ENCODE measurements around the gene SPINK2. TPM values are rescaled to one million over a fixed set of nuclear protein-coding genes. Genes with fewer than 3 reads are reported as not detected.

The SPINK2 gene
- total and polyA plus RNA-seq, 2 donors (not counting 1 experiment from before 2014, with no cell fraction given), result not detected

DNA sequence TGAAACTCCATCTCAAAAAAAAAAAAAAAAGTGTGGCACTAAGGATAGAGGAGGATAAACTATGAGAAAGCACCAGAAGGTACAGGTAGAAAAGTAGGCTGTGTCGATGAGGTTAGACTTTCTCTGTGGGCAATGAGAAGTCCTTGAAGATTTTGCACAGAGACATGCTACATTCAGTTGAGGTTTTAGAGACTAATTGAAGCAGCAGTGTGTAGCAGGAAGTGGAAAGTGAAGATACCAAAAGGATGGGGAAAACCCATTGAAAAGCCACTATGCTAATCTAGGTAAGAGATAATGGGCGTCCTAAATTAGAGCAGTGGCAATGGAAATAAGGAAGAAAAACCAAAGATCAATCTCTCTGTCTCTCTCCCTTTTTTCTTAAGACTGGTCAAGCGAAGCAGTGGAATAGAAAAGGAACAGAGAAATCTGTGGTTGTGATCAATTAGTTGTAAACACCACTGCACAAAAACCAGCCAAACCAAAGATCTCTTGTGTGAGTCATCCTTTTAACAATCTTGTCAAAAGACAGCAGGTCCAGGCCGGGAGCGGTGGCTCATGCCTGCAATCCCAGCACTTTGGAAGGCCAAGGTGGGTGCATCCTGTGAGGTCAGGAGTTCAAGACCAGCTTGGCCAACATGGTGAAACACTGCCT lies 3.5 kb downstream of the SPINK2 start:
- Histone ChIP-seq H3K9ac (ENCODE audit: insufficient read depth, low read length) (no peak overlapping the region), H4K20me1 (ENCODE audit: control insufficient read depth, extremely low read depth, insufficient read depth, low read length) (no peaks in the 10 kb centered on the region), H3K79me2 (ENCODE audit: control insufficient read depth, insufficient read depth, low read length) (no peaks in the 10 kb centered on the region), H3K36me3 (ENCODE audit: control insufficient read depth, insufficient read depth, low read length) (no peaks in the 10 kb centered on the region), H3K27ac (ENCODE audit: insufficient read depth, low read length) (no peak overlapping the region), H3K4me1 (ENCODE audit: control insufficient read depth, extremely low read depth, insufficient read depth, low read length) (no peaks in the 10 kb centered on the region), H3K27me3 (ENCODE audit: control insufficient read depth, insufficient read depth, low read length) (peaks cover 21% of the 10 kb centered on the region), H3K9me3 (ENCODE audit: control insufficient read depth, insufficient read depth, low read depth, low read length) (no peaks in the 10 kb centered on the region), H3K4me2 (ENCODE audit: extremely low read depth, insufficient read depth, low read length) (no peak overlapping the region), H2AFZ (ENCODE audit: low read length) (no peak overlapping the region), H3K4me3 (replicated peaks in 1 of 4; ENCODE audit: control extremely low read depth in 1 of 4, insufficient read depth in 1 of 4, low read depth in 3 of 4, low read length in 4 of 4) (no peak overlapping the region)
- no peak for TF ChIP-seq EZH2 (IDR thresholded peaks at IDR 0.05; ENCODE audit: low read length, missing control alignments)
- TF ChIP-seq, protein P1, sequence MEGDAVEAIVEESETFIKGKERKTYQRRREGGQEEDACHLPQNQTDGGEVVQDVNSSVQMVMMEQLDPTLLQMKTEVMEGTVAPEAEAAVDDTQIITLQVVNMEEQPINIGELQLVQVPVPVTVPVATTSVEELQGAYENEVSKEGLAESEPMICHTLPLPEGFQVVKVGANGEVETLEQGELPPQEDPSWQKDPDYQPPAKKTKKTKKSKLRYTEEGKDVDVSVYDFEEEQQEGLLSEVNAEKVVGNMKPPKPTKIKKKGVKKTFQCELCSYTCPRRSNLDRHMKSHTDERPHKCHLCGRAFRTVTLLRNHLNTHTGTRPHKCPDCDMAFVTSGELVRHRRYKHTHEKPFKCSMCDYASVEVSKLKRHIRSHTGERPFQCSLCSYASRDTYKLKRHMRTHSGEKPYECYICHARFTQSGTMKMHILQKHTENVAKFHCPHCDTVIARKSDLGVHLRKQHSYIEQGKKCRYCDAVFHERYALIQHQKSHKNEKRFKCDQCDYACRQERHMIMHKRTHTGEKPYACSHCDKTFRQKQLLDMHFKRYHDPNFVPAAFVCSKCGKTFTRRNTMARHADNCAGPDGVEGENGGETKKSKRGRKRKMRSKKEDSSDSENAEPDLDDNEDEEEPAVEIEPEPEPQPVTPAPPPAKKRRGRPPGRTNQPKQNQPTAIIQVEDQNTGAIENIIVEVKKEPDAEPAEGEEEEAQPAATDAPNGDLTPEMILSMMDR (conservative IDR thresholded peaks at IDR 0.05 in 1 of 2, IDR thresholded peaks at IDR 0.05 in 1 of 2; ENCODE audit: low read depth in 1 of 2, low read length in 2 of 2), result no peak
- peak in 1 of 2 donors; percentile 49 for DNase-seq (ENCODE audit: low read depth in 2 of 2)

DNA sequence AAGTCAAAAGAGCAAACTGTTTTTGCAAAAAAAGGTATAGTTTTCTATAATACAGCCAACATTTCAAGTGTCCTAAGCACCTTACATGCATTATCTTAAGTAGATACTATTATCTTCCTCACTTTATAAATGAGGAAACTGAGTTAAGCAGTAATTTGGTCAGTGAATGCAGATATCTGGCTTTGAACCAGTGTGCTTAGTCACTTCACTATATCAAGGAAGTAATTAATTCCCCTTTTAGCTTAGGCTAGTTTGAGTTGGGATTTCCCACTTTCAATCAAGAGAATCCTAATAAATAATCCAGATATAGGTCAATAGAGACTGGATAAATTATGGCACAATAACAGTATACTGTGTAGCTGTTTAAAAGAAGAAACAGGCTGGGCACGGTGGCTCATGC lies 14.8 kb downstream of the SPINK2 start:
- no peak overlapping the region for H3K9ac ChIP-seq (ENCODE audit: insufficient read depth, low read length)
- H3K9me3 ChIP-seq (ENCODE audit: control insufficient read depth, insufficient read depth, low read depth, low read length), result no peaks in the 10 kb centered on the region
- no peak overlapping the region for H2AFZ ChIP-seq (ENCODE audit: low read length)
- H3K79me2 ChIP-seq (ENCODE audit: control insufficient read depth, insufficient read depth, low read length), result no peaks in the 10 kb centered on the region
- no peaks in the 10 kb centered on the region for H3K27me3 ChIP-seq (ENCODE audit: control insufficient read depth, insufficient read depth, low read length)
- H4K20me1 ChIP-seq (ENCODE audit: control insufficient read depth, extremely low read depth, insufficient read depth, low read length), result no peaks in the 10 kb centered on the region
- H3K4me2 ChIP-seq (ENCODE audit: extremely low read depth, insufficient read depth, low read length), result no peak overlapping the region
- TF ChIP-seq, protein P1 (conservative IDR thresholded peaks at IDR 0.05 in 1 of 2, IDR thresholded peaks at IDR 0.05 in 1 of 2; ENCODE audit: low read depth in 1 of 2, low read length in 2 of 2), result no peak
- no peak for TF ChIP-seq EZH2 (IDR thresholded peaks at IDR 0.05; ENCODE audit: low read length, missing control alignments)
- H3K27ac ChIP-seq (ENCODE audit: insufficient read depth, low read length), result no peak overlapping the region
- H3K4me1 ChIP-seq (ENCODE audit: control insufficient read depth, extremely low read depth, insufficient read depth, low read length), result no peaks in the 10 kb centered on the region
- no peak for DNase-seq (ENCODE audit: low read depth in 2 of 2)
- H3K36me3 ChIP-seq (ENCODE audit: control insufficient read depth, insufficient read depth, low read length), result no peaks in the 10 kb centered on the region
- H3K4me3 ChIP-seq (replicated peaks in 1 of 4; ENCODE audit: control extremely low read depth in 1 of 4, insufficient read depth in 1 of 4, low read depth in 3 of 4, low read length in 4 of 4), result no peak overlapping the region

DNA sequence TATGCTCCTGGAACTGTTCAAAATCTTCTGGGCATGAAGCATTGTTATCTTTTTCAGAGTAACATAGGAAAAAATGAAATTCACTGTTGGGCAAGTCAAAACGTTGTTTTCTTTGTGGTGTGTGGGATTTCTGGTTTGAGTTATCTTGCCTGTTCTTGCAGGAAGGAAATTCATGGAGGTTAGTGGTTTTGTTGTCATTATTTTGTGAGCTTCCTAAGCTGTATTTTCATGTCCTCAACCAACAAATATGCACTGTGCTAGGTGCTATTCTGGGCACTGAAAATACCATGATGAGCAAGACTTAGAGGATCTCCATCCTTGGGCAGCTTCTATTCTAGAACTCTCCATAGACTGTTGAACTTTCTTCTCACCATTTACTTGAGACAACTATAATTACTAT lies 16.9 kb downstream of the SPINK2 start:
- peak in 1 of 2 donors; percentile 92 for DNase-seq (ENCODE audit: low read depth in 2 of 2)
- no peaks in the 10 kb centered on the region for H4K20me1 ChIP-seq (ENCODE audit: control insufficient read depth, extremely low read depth, insufficient read depth, low read length)
- H3K27ac ChIP-seq (ENCODE audit: insufficient read depth, low read length), result no peak overlapping the region

More for the DNA sequence above, 16.9 kb downstream of the SPINK2 start:
- Histone ChIP-seq H3K36me3 (ENCODE audit: control insufficient read depth, insufficient read depth, low read length) (no peaks in the 10 kb centered on the region), H3K27me3 (ENCODE audit: control insufficient read depth, insufficient read depth, low read length) (no peaks in the 10 kb centered on the region), H3K4me3 (replicated peaks in 1 of 4; ENCODE audit: control extremely low read depth in 1 of 4, insufficient read depth in 1 of 4, low read depth in 3 of 4, low read length in 4 of 4) (no peak overlapping the region), H3K9ac (ENCODE audit: insufficient read depth, low read length) (no peak overlapping the region), H3K9me3 (ENCODE audit: control insufficient read depth, insufficient read depth, low read depth, low read length) (no peaks in the 10 kb centered on the region), H2AFZ (ENCODE audit: low read length) (no peak overlapping the region), H3K79me2 (ENCODE audit: control insufficient read depth, insufficient read depth, low read length) (no peaks in the 10 kb centered on the region), H3K4me1 (ENCODE audit: control insufficient read depth, extremely low read depth, insufficient read depth, low read length) (no peaks in the 10 kb centered on the region), H3K4me2 (ENCODE audit: extremely low read depth, insufficient read depth, low read length) (no peak overlapping the region)
- TF ChIP-seq, protein P1 (conservative IDR thresholded peaks at IDR 0.05 in 1 of 2, IDR thresholded peaks at IDR 0.05 in 1 of 2; ENCODE audit: low read depth in 1 of 2, low read length in 2 of 2), result no peak
- no peak for TF ChIP-seq EZH2 (IDR thresholded peaks at IDR 0.05; ENCODE audit: low read length, missing control alignments)
